Mononuclear cell (primary cell): Measurements from ENCODE around the gene MAU2. TPM values are rescaled to one million over a fixed set of nuclear protein-coding genes. Genes with fewer than 3 reads are reported as not detected.

Experiments
- H3K27me3 ChIP-seq: 2 replicates; pipeline ENCODE4 v1.6.0; 2011; ENCODE audit warnings: low read length, control low read depth; ENCODE audit not compliant: insufficient read depth
- H3K4me1 ChIP-seq: 2 replicates; pipeline ENCODE4 v1.5.1; 2011; ENCODE audit warnings: mild to moderate bottlenecking, low read length, control low read depth; ENCODE audit not compliant: insufficient read depth
- H3K4me3 ChIP-seq: 2 replicates; pipeline ENCODE4 v1.5.1; 2011; ENCODE audit warnings: mild to moderate bottlenecking, low read length, moderate library complexity
- H3K9me3 ChIP-seq: 2 replicates; pipeline ENCODE4 v1.5.1; 2011; ENCODE audit warnings: low read depth, mild to moderate bottlenecking, control low read depth, low read length
- total RNA-seq: library from RNA; depleted of rRNA; stranded (reverse); fragments of >200 nt; gene quantifications from one replicate; pipeline ENCODE4 v1.2.3, GENCODE V29; 2012

Gene MAU2
- total RNA-seq, 1 donor, result 55.8 TPM

GRCh38 chr19:19329126-19329525, 8.5 kb downstream of the MAU2 start:
- Histone ChIP-seq H3K4me1 (peaks cover 37% of the 10 kb centered on the region), H3K27me3 (no peaks in the 10 kb centered on the region), H3K9me3 (no peaks in the 10 kb centered on the region), H3K4me3 (no peak overlapping the region)

GRCh38 chr19:19334063-19334988, 13.7 kb downstream of the MAU2 start:
- no peaks in the 10 kb centered on the region for H3K27me3 ChIP-seq
- no peak overlapping the region for H3K4me3 ChIP-seq
- H3K9me3 ChIP-seq, result no peaks in the 10 kb centered on the region
- peaks cover 8% of the 10 kb centered on the region for H3K4me1 ChIP-seq

- Histone ChIP-seq H3K9me3 (no peaks in the 10 kb centered on the region), H3K4me1 (peaks cover 1% of the 10 kb centered on the region), H3K27me3 (no peaks in the 10 kb centered on the region), H3K4me3 (no peak overlapping the region)
Measured at GRCh38 chr19:19334989-19335344, 14.3 kb downstream of the MAU2 start.

GRCh38 chr19:19335408-19336158, 15.0 kb downstream of the MAU2 start:
- H3K4me1 ChIP-seq, result no peaks in the 10 kb centered on the region
- no peaks in the 10 kb centered on the region for H3K27me3 ChIP-seq
- no peaks in the 10 kb centered on the region for H3K9me3 ChIP-seq
- H3K4me3 ChIP-seq, result no peak overlapping the region

- no peak overlapping the region for H3K4me3 ChIP-seq
- no peaks in the 10 kb centered on the region for H3K4me1 ChIP-seq
- H3K9me3 ChIP-seq, result no peaks in the 10 kb centered on the region
- no peaks in the 10 kb centered on the region for H3K27me3 ChIP-seq
Measured at GRCh38 chr19:19336597-19336996, 16.0 kb downstream of the MAU2 start.

- Histone ChIP-seq H3K4me1 (no peaks in the 10 kb centered on the region), H3K9me3 (no peaks in the 10 kb centered on the region), H3K4me3 (no peak overlapping the region), H3K27me3 (no peaks in the 10 kb centered on the region)
Measured at GRCh38 chr19:19337120-19337519, 16.5 kb downstream of the MAU2 start.

GRCh38 chr19:19338082-19338481, 17.5 kb downstream of the MAU2 start:
- H3K4me3 ChIP-seq, result no peak overlapping the region
- H3K27me3 ChIP-seq, result no peaks in the 10 kb centered on the region
- no peaks in the 10 kb centered on the region for H3K9me3 ChIP-seq
- no peaks in the 10 kb centered on the region for H3K4me1 ChIP-seq

GRCh38 chr19:19341026-19341425, 20.4 kb downstream of the MAU2 start:
- H3K4me3 ChIP-seq, result no peak overlapping the region
- H3K9me3 ChIP-seq, result no peaks in the 10 kb centered on the region
- no peaks in the 10 kb centered on the region for H3K27me3 ChIP-seq
- no peaks in the 10 kb centered on the region for H3K4me1 ChIP-seq

GRCh38 chr19:19342086-19343015, 21.7 kb downstream of the MAU2 start:
- no peaks in the 10 kb centered on the region for H3K4me1 ChIP-seq
- H3K27me3 ChIP-seq, result no peaks in the 10 kb centered on the region
- H3K9me3 ChIP-seq, result no peaks in the 10 kb centered on the region
- H3K4me3 ChIP-seq, result no peak overlapping the region

GRCh38 chr19:19343016-19343362, 22.4 kb downstream of the MAU2 start:
- Histone ChIP-seq H3K9me3 (no peaks in the 10 kb centered on the region), H3K27me3 (no peaks in the 10 kb centered on the region), H3K4me3 (no peak overlapping the region), H3K4me1 (no peaks in the 10 kb centered on the region)

- H3K27me3 ChIP-seq, result no peaks in the 10 kb centered on the region
- no peaks in the 10 kb centered on the region for H3K4me1 ChIP-seq
- H3K9me3 ChIP-seq, result no peaks in the 10 kb centered on the region
- no peak overlapping the region for H3K4me3 ChIP-seq
Measured at GRCh38 chr19:19343762-19344161, 23.1 kb downstream of the MAU2 start.

GRCh38 chr19:19345232-19345631, 24.6 kb downstream of the MAU2 start:
- H3K27me3 ChIP-seq, result no peaks in the 10 kb centered on the region
- no peaks in the 10 kb centered on the region for H3K4me1 ChIP-seq
- H3K4me3 ChIP-seq, result no peak overlapping the region
- H3K9me3 ChIP-seq, result no peaks in the 10 kb centered on the region

GRCh38 chr19:19345970-19346369, 25.3 kb downstream of the MAU2 start:
- Histone ChIP-seq H3K4me3 (no peak overlapping the region), H3K9me3 (no peaks in the 10 kb centered on the region), H3K27me3 (no peaks in the 10 kb centered on the region), H3K4me1 (no peaks in the 10 kb centered on the region)

- Histone ChIP-seq H3K27me3 (no peaks in the 10 kb centered on the region), H3K4me1 (no peaks in the 10 kb centered on the region), H3K4me3 (no peak overlapping the region), H3K9me3 (no peaks in the 10 kb centered on the region)
Measured at GRCh38 chr19:19347401-19348110, 26.9 kb downstream of the MAU2 start.
